ENCODE results near the gene DPP10.

DPP10 gene

DNA sequence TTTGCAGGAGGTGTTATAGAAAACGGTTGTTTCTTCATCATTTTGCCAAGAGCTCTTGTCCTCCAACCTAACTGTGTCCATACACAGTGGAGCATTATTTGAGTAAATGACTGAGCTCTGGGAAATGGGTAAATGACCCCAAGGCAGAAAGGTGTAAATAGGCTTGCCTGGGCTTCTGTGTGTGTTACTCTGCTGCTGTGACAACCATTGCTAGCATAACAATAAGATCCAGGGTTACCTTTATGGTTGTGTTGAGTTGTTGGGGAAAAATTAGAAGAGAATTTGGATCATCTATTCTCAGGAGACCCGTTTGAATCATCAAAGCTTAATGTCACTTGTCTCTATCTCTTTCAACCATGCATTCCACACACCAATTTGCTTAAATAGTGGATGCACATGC is 672.7 kb downstream of the DPP10 start:
- Histone ChIP-seq H3K4me1 (ENCODE audit: insufficient read depth, insufficient read length) (no peaks in the 10 kb centered on the region), H3K9me3 (ENCODE audit: insufficient read depth, low read length) (peaks cover 6% of the 10 kb centered on the region; the same call in 1 of the 2 replicates), H3K36me3 (ENCODE audit: insufficient read depth, insufficient read length, low read length) (no peaks in the 10 kb centered on the region), H3K4me3 (ENCODE audit: insufficient read length, low read depth) (no peak overlapping the region), H3K9ac (ENCODE audit: insufficient read length, low read depth) (no peak overlapping the region), H3K27me3 (ENCODE audit: insufficient read depth, insufficient read length) (no peaks in the 10 kb centered on the region)
- DNase-seq (ENCODE audit: low read depth, low spot score), result peak; percentile 27
- TF ChIP-seq YY1 (IDR thresholded peaks at IDR 0.05; ENCODE audit: insufficient read depth, insufficient read length) (no peak), SUZ12 (IDR thresholded peaks at IDR 0.05; ENCODE audit: extremely low read depth, insufficient read depth, insufficient read length) (no peak), ZNF274 (IDR thresholded peaks at IDR 0.05; ENCODE audit: low read depth, low read length) (no peak)

DNA sequence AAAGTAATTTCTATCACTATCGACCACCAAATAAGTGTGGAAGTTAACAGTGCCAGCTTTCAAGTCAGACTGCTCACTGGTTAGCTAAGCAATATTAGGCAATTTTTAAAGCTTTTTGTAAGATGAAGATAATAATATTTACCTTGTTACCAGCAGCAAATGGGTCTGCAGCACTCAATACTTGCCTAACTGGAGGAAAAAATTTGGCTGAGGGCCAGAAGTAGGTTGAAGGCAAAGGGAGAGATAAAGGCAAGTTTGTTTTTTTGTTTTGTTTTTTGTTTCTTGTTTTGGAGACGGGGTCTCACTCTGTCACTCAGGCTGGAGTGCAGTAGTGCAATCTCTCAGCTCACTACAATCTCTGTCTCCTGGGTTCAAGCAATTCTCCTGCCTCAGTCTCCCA is 675.9 kb downstream of the DPP10 start:
- H3K9me3 ChIP-seq (ENCODE audit: insufficient read depth, low read length), result peaks cover 28% of the 10 kb centered on the region
- no peaks in the 10 kb centered on the region for H3K4me1 ChIP-seq (ENCODE audit: insufficient read depth, insufficient read length)
- no peak overlapping the region for H3K9ac ChIP-seq (ENCODE audit: insufficient read length, low read depth)
- no peaks in the 10 kb centered on the region for H3K36me3 ChIP-seq (ENCODE audit: insufficient read depth, insufficient read length, low read length)
- TF ChIP-seq YY1 (IDR thresholded peaks at IDR 0.05; ENCODE audit: insufficient read depth, insufficient read length), result no peak
- TF ChIP-seq ZNF274 (IDR thresholded peaks at IDR 0.05; ENCODE audit: low read depth, low read length), result no peak
- no peak for TF ChIP-seq SUZ12 (IDR thresholded peaks at IDR 0.05; ENCODE audit: extremely low read depth, insufficient read depth, insufficient read length)
- H3K27me3 ChIP-seq (ENCODE audit: insufficient read depth, insufficient read length), result no peaks in the 10 kb centered on the region
- DNase-seq (ENCODE audit: low read depth, low spot score), result no peak
- no peak overlapping the region for H3K4me3 ChIP-seq (ENCODE audit: insufficient read length, low read depth)

DNA sequence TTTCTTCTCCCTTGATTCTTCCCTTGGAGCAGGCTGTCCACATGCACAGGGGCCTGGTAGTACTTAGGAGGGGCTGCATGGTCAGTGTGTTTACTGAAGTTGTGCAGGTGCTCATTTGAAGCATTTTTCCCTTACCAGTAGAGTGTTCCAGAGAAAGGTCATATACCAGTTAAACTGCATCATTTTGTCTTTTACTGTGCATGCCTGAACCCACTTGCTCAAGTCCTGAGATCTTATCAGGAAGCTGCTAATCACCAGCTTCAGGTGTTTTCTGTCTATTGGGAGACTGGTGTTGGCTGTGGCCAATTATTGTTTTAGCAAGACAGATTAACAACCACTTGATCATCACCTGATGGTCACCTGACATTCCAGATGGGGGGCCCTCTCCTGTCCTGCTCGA is 676.6 kb downstream of the DPP10 start:
- H3K27me3 ChIP-seq (ENCODE audit: insufficient read depth, insufficient read length), result no peaks in the 10 kb centered on the region
- no peaks in the 10 kb centered on the region for H3K4me1 ChIP-seq (ENCODE audit: insufficient read depth, insufficient read length)
- TF ChIP-seq YY1 (IDR thresholded peaks at IDR 0.05; ENCODE audit: insufficient read depth, insufficient read length) (no peak), ZNF274 (IDR thresholded peaks at IDR 0.05; ENCODE audit: low read depth, low read length) (no peak), SUZ12 (IDR thresholded peaks at IDR 0.05; ENCODE audit: extremely low read depth, insufficient read depth, insufficient read length) (no peak)
- DNase-seq (ENCODE audit: low read depth, low spot score), result no peak
- H3K36me3 ChIP-seq (ENCODE audit: insufficient read depth, insufficient read length, low read length), result no peaks in the 10 kb centered on the region
- peaks cover 28% of the 10 kb centered on the region for H3K9me3 ChIP-seq (ENCODE audit: insufficient read depth, low read length)
- no peak overlapping the region for H3K9ac ChIP-seq (ENCODE audit: insufficient read length, low read depth)
- no peak overlapping the region for H3K4me3 ChIP-seq (ENCODE audit: insufficient read length, low read depth)

DNA sequence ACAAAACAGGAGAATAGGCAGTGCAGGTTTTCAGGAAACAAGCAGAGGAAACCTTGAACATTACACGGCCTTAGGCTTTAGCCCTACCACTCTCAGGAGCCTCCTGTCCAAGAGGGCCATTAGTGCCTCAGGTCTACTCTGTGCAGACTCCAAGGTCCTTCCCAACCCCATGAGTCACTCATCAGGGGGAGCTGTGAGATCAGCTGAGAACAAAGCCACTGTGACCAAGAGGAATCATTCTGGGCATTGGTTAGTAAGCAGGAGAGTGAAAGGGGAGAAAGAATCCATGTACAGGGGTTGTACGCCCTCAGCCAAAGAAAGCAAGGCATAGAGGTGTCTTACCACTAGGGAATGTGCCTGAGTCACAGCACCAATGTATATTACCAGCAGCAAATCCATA is 680.3 kb downstream of the DPP10 start:
- Histone ChIP-seq H3K4me3 (ENCODE audit: insufficient read length, low read depth) (no peak overlapping the region), H3K27me3 (ENCODE audit: insufficient read depth, insufficient read length) (no peaks in the 10 kb centered on the region), H3K9me3 (ENCODE audit: insufficient read depth, low read length) (peaks cover 28% of the 10 kb centered on the region), H3K4me1 (ENCODE audit: insufficient read depth, insufficient read length) (no peaks in the 10 kb centered on the region), H3K36me3 (ENCODE audit: insufficient read depth, insufficient read length, low read length) (no peaks in the 10 kb centered on the region), H3K9ac (ENCODE audit: insufficient read length, low read depth) (no peak overlapping the region)
- TF ChIP-seq SUZ12 (IDR thresholded peaks at IDR 0.05; ENCODE audit: extremely low read depth, insufficient read depth, insufficient read length) (no peak), ZNF274 (IDR thresholded peaks at IDR 0.05; ENCODE audit: low read depth, low read length) (no peak), YY1 (IDR thresholded peaks at IDR 0.05; ENCODE audit: insufficient read depth, insufficient read length) (no peak)
- DNase-seq (ENCODE audit: low read depth, low spot score), result no peak

DNA sequence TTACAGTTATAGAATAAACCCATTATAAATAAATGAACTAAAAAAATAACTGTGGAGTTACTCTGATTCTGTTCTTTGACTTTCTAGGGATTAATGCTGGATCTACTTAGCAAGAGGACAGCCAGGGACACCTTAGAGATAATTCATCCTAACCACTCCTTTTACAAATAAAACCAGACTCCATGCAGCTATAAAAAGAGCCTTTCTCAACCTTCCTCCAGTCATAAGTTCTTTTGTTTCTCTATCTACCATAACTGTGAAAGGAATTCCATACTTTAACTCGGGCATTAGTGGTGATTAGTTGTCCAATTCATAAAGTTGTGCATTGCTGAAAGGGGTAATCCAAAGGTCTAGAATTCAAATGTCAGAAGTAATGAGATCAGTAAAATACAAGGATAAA is 682.4 kb downstream of the DPP10 start:
- no peak for TF ChIP-seq YY1 (IDR thresholded peaks at IDR 0.05; ENCODE audit: insufficient read depth, insufficient read length)
- TF ChIP-seq ZNF274 (IDR thresholded peaks at IDR 0.05; ENCODE audit: low read depth, low read length), result no peak
- no peak for TF ChIP-seq SUZ12 (IDR thresholded peaks at IDR 0.05; ENCODE audit: extremely low read depth, insufficient read depth, insufficient read length)
- DNase-seq (ENCODE audit: low read depth, low spot score), result no peak
- Histone ChIP-seq H3K9ac (ENCODE audit: insufficient read length, low read depth) (no peak overlapping the region), H3K9me3 (ENCODE audit: insufficient read depth, low read length) (peaks cover 25% of the 10 kb centered on the region), H3K27me3 (ENCODE audit: insufficient read depth, insufficient read length) (no peaks in the 10 kb centered on the region), H3K36me3 (ENCODE audit: insufficient read depth, insufficient read length, low read length) (no peaks in the 10 kb centered on the region), H3K4me1 (ENCODE audit: insufficient read depth, insufficient read length) (no peaks in the 10 kb centered on the region), H3K4me3 (ENCODE audit: insufficient read length, low read depth) (no peak overlapping the region)

DNA sequence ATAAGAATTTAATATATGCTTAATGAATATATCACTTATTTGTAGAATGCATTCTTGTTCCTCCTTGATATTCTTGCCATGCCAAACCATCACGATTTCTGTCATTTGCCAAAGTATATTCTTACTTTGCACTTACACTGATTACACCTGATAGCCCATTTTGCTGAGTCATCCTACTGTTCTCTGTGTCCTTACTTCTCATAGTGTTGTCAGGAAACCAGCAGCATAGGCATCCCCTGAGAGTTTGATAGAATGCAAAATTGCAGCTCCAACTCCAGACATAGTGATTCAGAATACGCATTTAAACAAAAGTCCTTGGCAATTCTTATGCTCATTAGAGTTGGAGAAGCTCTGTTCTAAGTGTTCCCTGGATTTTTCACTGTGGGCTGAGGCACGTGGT is 687.1 kb downstream of the DPP10 start:
- H3K4me3 ChIP-seq (ENCODE audit: insufficient read length, low read depth), result no peak overlapping the region
- H3K27me3 ChIP-seq (ENCODE audit: insufficient read depth, insufficient read length), result no peaks in the 10 kb centered on the region
- no peak overlapping the region for H3K9ac ChIP-seq (ENCODE audit: insufficient read length, low read depth)
- TF ChIP-seq ZNF274 (IDR thresholded peaks at IDR 0.05; ENCODE audit: low read depth, low read length) (no peak), SUZ12 (IDR thresholded peaks at IDR 0.05; ENCODE audit: extremely low read depth, insufficient read depth, insufficient read length) (no peak), YY1 (IDR thresholded peaks at IDR 0.05; ENCODE audit: insufficient read depth, insufficient read length) (no peak)
- H3K4me1 ChIP-seq (ENCODE audit: insufficient read depth, insufficient read length), result no peaks in the 10 kb centered on the region
- H3K9me3 ChIP-seq (ENCODE audit: insufficient read depth, low read length), result no peaks in the 10 kb centered on the region
- no peak for DNase-seq (ENCODE audit: low read depth, low spot score)
- H3K36me3 ChIP-seq (ENCODE audit: insufficient read depth, insufficient read length, low read length), result no peaks in the 10 kb centered on the region

DNA sequence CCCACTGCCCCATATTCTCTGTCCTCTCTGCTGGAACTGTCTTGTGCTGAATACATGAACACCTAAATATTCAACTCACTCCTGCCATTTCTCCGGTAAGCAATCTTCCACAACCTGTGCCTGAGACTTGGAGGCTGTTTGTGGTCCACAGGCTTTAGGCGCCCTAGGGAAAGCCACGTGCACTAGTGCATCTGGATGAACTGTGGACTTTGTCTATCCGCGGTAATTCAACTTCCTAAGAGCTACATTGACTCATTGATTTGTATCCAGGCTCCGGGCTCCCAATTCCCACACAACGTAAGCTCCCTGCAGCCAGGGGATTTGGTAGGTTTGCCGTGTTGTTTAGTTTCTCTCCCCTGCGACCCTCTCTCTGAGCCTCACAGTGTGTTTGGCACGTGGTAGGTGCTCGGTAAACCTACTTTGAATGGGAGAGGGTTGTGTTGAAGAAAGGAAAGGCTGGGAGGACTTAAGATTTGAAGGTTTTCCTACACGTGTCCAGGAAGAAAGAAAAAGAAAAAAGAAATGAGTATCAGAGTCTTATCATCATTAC is 718.2 kb downstream of the DPP10 start:
- no peak for DNase-seq (ENCODE audit: low read depth, low spot score)
- Histone ChIP-seq H3K9ac (ENCODE audit: insufficient read length, low read depth) (no peak overlapping the region), H3K9me3 (ENCODE audit: insufficient read depth, low read length) (peaks cover 6% of the 10 kb centered on the region; the same call in 1 of the 2 replicates), H3K4me3 (ENCODE audit: insufficient read length, low read depth) (peak overlapping the region; percentile 72), H3K27me3 (ENCODE audit: insufficient read depth, insufficient read length) (peaks cover 36% of the 10 kb centered on the region), H3K4me1 (ENCODE audit: insufficient read depth, insufficient read length) (no peaks in the 10 kb centered on the region), H3K36me3 (ENCODE audit: insufficient read depth, insufficient read length, low read length) (no peaks in the 10 kb centered on the region)
- TF ChIP-seq YY1 (IDR thresholded peaks at IDR 0.05; ENCODE audit: insufficient read depth, insufficient read length) (no peak), ZNF274 (IDR thresholded peaks at IDR 0.05; ENCODE audit: low read depth, low read length) (no peak)

Data from NT2/D1 (cell line).